CD14-positive monocyte (primary cell): ENCODE results near the gene MACF1. TPM values are rescaled to one million over a fixed set of nuclear protein-coding genes. Genes with fewer than 3 reads are reported as not detected.
A peak's percentile ranks its signal among the peaks of the same experiment; 100 is the strongest.

Source experiments
- DNase-seq, 3 donors: peaks; one replicate each; pipeline ENCODE4 v3.0.0-alpha.2; 2011 to 2022
- H2AFZ ChIP-seq: 2 replicates; pipeline ENCODE4 v1.6.0; 2012; ENCODE audit warnings: mild to moderate bottlenecking, low read depth, low read length, inconsistent platforms; ENCODE audit not compliant: insufficient read depth, poor library complexity, severe bottlenecking
- H3K27ac ChIP-seq, 2 donors: 1 replicate in 1 of 2; 2 replicates in 1 of 2; pipeline ENCODE4 v1.5.1; 2012 to 2013; ENCODE audit warnings: low read length in 2 of 2, control low read depth in 1 of 2, inconsistent platforms in 1 of 2, low read depth in 1 of 2, mild to moderate bottlenecking in 1 of 2
- H3K27me3 ChIP-seq, 2 donors: one replicate each; pipeline versions ENCODE4 v1.6.0 to v1.6.1; 2011 to 2013; ENCODE audit warnings: low read length in 2 of 2; ENCODE audit not compliant: control insufficient read depth in 2 of 2, insufficient read depth in 2 of 2
- H3K36me3 ChIP-seq, 2 donors: replicated peaks in 1 of 2; 1 replicate in 1 of 2; 2 replicates in 1 of 2; pipeline versions ENCODE4 v1.5.1 to v1.6.1; 2012 to 2013; ENCODE audit warnings: low read length in 2 of 2, control low read depth in 1 of 2, inconsistent platforms in 1 of 2, mild to moderate bottlenecking in 1 of 2; ENCODE audit not compliant: insufficient read depth in 2 of 2, control insufficient read depth in 1 of 2
- H3K4me1 ChIP-seq, 2 donors: 1 replicate in 1 of 2; 2 replicates in 1 of 2; pipeline versions ENCODE4 v1.5.1 to v1.6.1; 2012 to 2013; ENCODE audit warnings: low read length in 2 of 2, control low read depth in 1 of 2, inconsistent platforms in 1 of 2, mild to moderate bottlenecking in 1 of 2, moderate library complexity in 1 of 2; ENCODE audit not compliant: insufficient read depth in 2 of 2, control insufficient read depth in 1 of 2
- H3K4me2 ChIP-seq: replicated peaks from 2 replicates; pipeline ENCODE3; 2012; ENCODE audit warnings: low read length, moderate library complexity, mild to moderate bottlenecking; ENCODE audit not compliant: poor library complexity, severe bottlenecking; ENCODE audit errors: extremely low read depth
- H3K4me3 ChIP-seq, 3 experiments: fragments of 200-600 bp in 1 of 3; sonication (generic) in 1 of 3; replicated peaks in 1 of 3; 1 replicate in 2 of 3; 2 replicates in 1 of 3; pipeline ENCODE4 v1.5.1; 2011 to 2013; ENCODE audit warnings: low read length in 3 of 3, mild to moderate bottlenecking in 3 of 3, control low read depth in 2 of 3, low read depth in 2 of 3, inconsistent platforms in 1 of 3, moderate library complexity in 1 of 3
- H3K79me2 ChIP-seq: 2 replicates; pipeline ENCODE4 v1.6.0; 2012; ENCODE audit warnings: mild to moderate bottlenecking, control low read depth, inconsistent platforms, low read length, moderate library complexity; ENCODE audit not compliant: insufficient read depth
- H3K9ac ChIP-seq: 2 replicates; pipeline ENCODE4 v1.6.0; 2017; ENCODE audit warnings: low read length, mild to moderate bottlenecking; ENCODE audit not compliant: insufficient read depth, poor library complexity, severe bottlenecking
- H3K9me3 ChIP-seq, 2 donors: replicated peaks in 1 of 2; 1 replicate in 1 of 2; 2 replicates in 1 of 2; pipeline versions ENCODE4 v1.5.1 to v1.6.1; 2012 to 2013; ENCODE audit warnings: low read length in 2 of 2, control low read depth in 1 of 2; ENCODE audit not compliant: control insufficient read depth in 1 of 2, insufficient read depth in 1 of 2
- H4K20me1 ChIP-seq: 2 replicates; pipeline ENCODE4 v1.6.0; 2012; ENCODE audit warnings: mild to moderate bottlenecking, low read length, control low read depth, moderate library complexity; ENCODE audit not compliant: insufficient read depth
- H3K27ac Mint-ChIP-seq, 7 donors: one replicate each; pipeline ENCODE4 v1.8.0; 2020; ENCODE audit warnings: mild to moderate bottlenecking in 7 of 7, mixed read lengths in 7 of 7, moderate library complexity in 6 of 7, inconsistent platforms in 2 of 7
- H3K27me3 Mint-ChIP-seq, 3 donors: one replicate each; pipeline ENCODE4 v1.8.0; 2021 to 2022; ENCODE audit warnings: low read depth in 3 of 3, mild to moderate bottlenecking in 3 of 3, mixed read lengths in 3 of 3, moderate library complexity in 3 of 3, inconsistent platforms in 1 of 3
- H3K36me3 Mint-ChIP-seq, 2 donors: one replicate each; pipeline ENCODE4 v1.8.0; 2020; ENCODE audit warnings: mixed read lengths in 2 of 2, inconsistent platforms in 1 of 2, mild to moderate bottlenecking in 1 of 2
- H3K4me1 Mint-ChIP-seq: one replicate; pipeline ENCODE4 v1.8.0; 2020; ENCODE audit warnings: mild to moderate bottlenecking, mixed read lengths
- H3K4me3 Mint-ChIP-seq, 2 donors: one replicate each; pipeline ENCODE4 v1.8.0; 2020; ENCODE audit warnings: mild to moderate bottlenecking in 2 of 2, mixed read lengths in 2 of 2, moderate library complexity in 1 of 2
- H3K9me3 Mint-ChIP-seq, 7 donors: one replicate each; pipeline ENCODE4 v1.8.0; 2020 to 2022; ENCODE audit warnings: mixed read lengths in 7 of 7, mild to moderate bottlenecking in 6 of 7, moderate library complexity in 6 of 7, inconsistent platforms in 2 of 7
- CTCF ChIP-seq: fragments of 200-600 bp; IDR thresholded peaks from one replicate; pipeline ENCODE4 v1.8.0; 2022; ENCODE audit warnings: antibody characterized with exemption, mild to moderate bottlenecking
- WGBS: methylation state at CpG from one replicate; pipeline ENCODE4 v1.1.5; 2013; ENCODE audit warnings: missing lambda C conversion rate; ENCODE audit not compliant: insufficient coverage; 5-methylcytosine and 5-hydroxymethylcytosine counted together
- intact Hi-C, 2 donors: fragments of 100-400 bp; cut with micrococcal nuclease; formaldehyde crosslinking; loops; one replicate each; pipeline versions ENCODE4 v1.15.0 to v1.15.1; 2023
- polyA plus RNA-seq, 3 donors: library from polyadenylated mRNA; depleted of rRNA in 1 of 3; unstranded in 2 of 3; stranded (reverse) in 1 of 3; fragments of 300-500 nt in 2 of 3; fragments of >200 nt in 1 of 3; fragmentation: Illumina TruSeq in 2 of 3; gene quantifications; 1 replicate in 2 of 3; 2 replicates in 1 of 3; pipeline ENCODE4 v1.2.3, GENCODE V29; 2012 to 2021

MACF1 gene
- polyA plus RNA-seq, 3 donors, result 3.4 to 36.8 (median 4.5) TPM

- DNase-seq, result no peak
- Histone ChIP-seq H3K4me1 (peaks cover 0 to 5% of the 10 kb centered on the region in 2 donors), H2AFZ (no peak overlapping the region), H3K27ac (no peak overlapping the region), H3K36me3 (peaks cover 61 to 85% of the 10 kb centered on the region in 2 donors), H3K9me3 (no peaks in the 10 kb centered on the region), H3K79me2 (peaks cover 21% of the 10 kb centered on the region), H3K27me3 (no peaks in the 10 kb centered on the region), H3K4me3 (no peak overlapping the region), H4K20me1 (peaks cover 8% of the 10 kb centered on the region), H3K4me2 (no peak overlapping the region), H3K9ac (no peak overlapping the region)
- WGBS, result 96% methylated on average over 4 of the region's 4 CpGs
- Mint-ChIP-seq H3K4me3 (no peak overlapping the region), H3K36me3 (peaks cover 61 to 76% of the 10 kb centered on the region in 2 donors), H3K27me3 (no peaks in the 10 kb centered on the region), H3K4me1 (peaks cover 10% of the 10 kb centered on the region), H3K27ac (no peak overlapping the region), H3K9me3 (no peaks in the 10 kb centered on the region)
- no peak for TF ChIP-seq CTCF
- intact Hi-C loops, result no loop called here
These were observed 183.0 kb downstream of the MACF1 start for GRCh38 chr1:39387452-39387851.

- intact Hi-C loops, result no loop called here
- 92% methylated on average over 2 of the region's 5 CpGs for WGBS
- no peak overlapping the region for H3K27ac ChIP-seq
- H3K9ac ChIP-seq, result no peak overlapping the region
- TF ChIP-seq CTCF, result no peak
- Mint-ChIP-seq H3K27ac (peak overlapping the region in 2 of 7 donors; percentile 28 to 29), H3K27me3 (no peaks in the 10 kb centered on the region), H3K4me1 (peaks cover 26% of the 10 kb centered on the region), H3K4me3 (no peak overlapping the region), H3K36me3 (peaks cover 44 to 52% of the 10 kb centered on the region in 2 donors), H3K9me3 (no peaks in the 10 kb centered on the region)
- peaks cover 64% of the 10 kb centered on the region for H3K79me2 ChIP-seq
- DNase-seq, result no peak
- no peak overlapping the region for H3K4me3 ChIP-seq
- H3K9me3 ChIP-seq, result no peaks in the 10 kb centered on the region
- no peak overlapping the region for H3K4me2 ChIP-seq
- H4K20me1 ChIP-seq, result peaks cover 43% of the 10 kb centered on the region
- H3K36me3 ChIP-seq, result peaks cover 37 to 56% of the 10 kb centered on the region in 2 donors
- H3K27me3 ChIP-seq, result no peaks in the 10 kb centered on the region
- no peak overlapping the region for H2AFZ ChIP-seq
- H3K4me1 ChIP-seq, result peaks cover 12 to 23% of the 10 kb centered on the region in 2 donors
These were observed 187.5 kb downstream of the MACF1 start for GRCh38 chr1:39391691-39392679.
